ENCODE data around the gene NEUROD4.

Gene NEUROD4, protein sequence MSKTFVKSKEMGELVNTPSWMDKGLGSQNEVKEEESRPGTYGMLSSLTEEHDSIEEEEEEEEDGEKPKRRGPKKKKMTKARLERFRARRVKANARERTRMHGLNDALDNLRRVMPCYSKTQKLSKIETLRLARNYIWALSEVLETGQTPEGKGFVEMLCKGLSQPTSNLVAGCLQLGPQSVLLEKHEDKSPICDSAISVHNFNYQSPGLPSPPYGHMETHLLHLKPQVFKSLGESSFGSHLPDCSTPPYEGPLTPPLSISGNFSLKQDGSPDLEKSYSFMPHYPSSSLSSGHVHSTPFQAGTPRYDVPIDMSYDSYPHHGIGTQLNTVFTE

GRCh38 chr12:55019784-55020183 lies at the start of gene NEUROD4:
NEUROD4 (plus strand) TSS chr12:55019974; CDS start chr12:55026440, 6,466 bp downstream.
- TF ChIP-seq GATA2 (IDR thresholded peaks at IDR 0.05; ENCODE audit: low read depth, low read length) = no peak
- no peak for TF ChIP-seq GATA3 (IDR thresholded peaks at IDR 0.05; ENCODE audit: low read depth, low read length)

- TF ChIP-seq GATA2 (IDR thresholded peaks at IDR 0.05; ENCODE audit: low read depth, low read length) (no peak), GATA3 (IDR thresholded peaks at IDR 0.05; ENCODE audit: low read depth, low read length) (no peak)
These were observed 49.0 kb upstream of the NEUROD4 start for GRCh38 chr12:54970741-54971140.

- TF ChIP-seq GATA2 (IDR thresholded peaks at IDR 0.05; ENCODE audit: low read depth, low read length) = no peak
- TF ChIP-seq GATA3 (IDR thresholded peaks at IDR 0.05; ENCODE audit: low read depth, low read length) = no peak
These were observed 46.2 kb upstream of the NEUROD4 start for GRCh38 chr12:54973556-54973955.

- TF ChIP-seq GATA2 (IDR thresholded peaks at IDR 0.05; ENCODE audit: low read depth, low read length) (no peak), GATA3 (IDR thresholded peaks at IDR 0.05; ENCODE audit: low read depth, low read length) (no peak)
These were observed 45.5 kb upstream of the NEUROD4 start for GRCh38 chr12:54974279-54974678.

DNA sequence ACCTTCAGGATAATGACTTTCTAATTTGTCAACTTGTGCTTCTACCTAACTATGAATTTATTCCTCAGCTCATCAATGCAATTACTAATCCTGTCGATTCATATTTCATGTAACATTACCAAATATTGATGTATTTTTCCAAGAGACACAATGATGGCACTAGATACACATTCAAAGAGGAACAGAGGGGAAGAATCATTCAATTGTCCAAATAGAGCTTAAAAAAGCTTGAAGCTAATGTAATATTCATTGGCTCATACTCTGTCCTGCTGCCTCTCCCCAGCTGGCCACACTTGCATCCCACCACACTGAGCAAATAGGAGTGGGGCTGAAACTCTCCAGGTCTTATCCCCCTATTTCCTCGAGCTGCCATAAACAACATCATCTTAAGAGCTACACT lies 44.5 kb upstream of the NEUROD4 start:
- TF ChIP-seq GATA2 (IDR thresholded peaks at IDR 0.05; ENCODE audit: low read depth, low read length) (no peak), GATA3 (IDR thresholded peaks at IDR 0.05; ENCODE audit: low read depth, low read length) (no peak)

- no peak for TF ChIP-seq GATA2 (IDR thresholded peaks at IDR 0.05; ENCODE audit: low read depth, low read length)
- no peak for TF ChIP-seq GATA3 (IDR thresholded peaks at IDR 0.05; ENCODE audit: low read depth, low read length)
These were observed 43.9 kb upstream of the NEUROD4 start for GRCh38 chr12:54975875-54976274.

DNA sequence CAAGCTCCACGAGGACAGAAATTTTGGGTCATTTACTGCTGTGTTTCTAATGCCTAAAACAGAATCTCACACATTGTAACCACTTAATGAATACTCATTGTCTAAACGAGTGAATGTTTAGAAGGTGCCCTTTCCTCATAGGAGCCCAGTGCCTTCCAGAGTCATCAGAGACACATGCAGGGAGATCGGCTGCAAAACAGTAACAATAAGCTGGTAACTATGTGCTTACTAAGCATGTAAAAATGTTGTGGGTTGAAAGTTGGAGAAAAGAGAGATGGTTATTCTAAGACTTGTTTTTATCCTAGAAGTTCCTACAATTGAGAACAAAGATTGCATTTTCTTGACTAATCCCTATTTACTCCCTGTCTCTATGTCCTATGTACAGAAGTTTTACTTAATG lies 42.6 kb upstream of the NEUROD4 start:
- TF ChIP-seq GATA2 (IDR thresholded peaks at IDR 0.05; ENCODE audit: low read depth, low read length) (no peak), GATA3 (IDR thresholded peaks at IDR 0.05; ENCODE audit: low read depth, low read length) (no peak)

DNA sequence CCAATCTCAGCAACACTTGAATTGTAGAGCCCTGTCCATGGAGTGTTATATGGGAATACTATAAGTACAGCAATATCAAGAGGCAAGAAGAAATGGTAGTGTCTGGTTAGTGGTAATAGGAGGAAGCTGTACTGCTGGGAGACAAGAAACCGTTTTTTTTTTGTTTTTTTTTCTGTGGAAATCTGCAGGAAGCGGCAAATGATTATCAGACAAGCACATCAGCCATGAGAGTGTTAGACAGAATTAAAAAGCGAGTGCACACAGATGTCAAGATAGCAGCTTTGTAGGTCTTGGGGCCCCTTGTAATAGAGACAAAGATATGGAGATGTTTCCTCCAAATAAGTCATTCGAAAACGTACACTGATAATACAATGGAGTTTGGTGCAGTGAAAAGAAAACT lies 41.9 kb upstream of the NEUROD4 start:
- no peak for TF ChIP-seq GATA2 (IDR thresholded peaks at IDR 0.05; ENCODE audit: low read depth, low read length)

GRCh38 chr12:54980341-54980740 lies 39.4 kb upstream of the NEUROD4 start:
- TF ChIP-seq GATA2 (IDR thresholded peaks at IDR 0.05; ENCODE audit: low read depth, low read length) (no peak), GATA3 (IDR thresholded peaks at IDR 0.05; ENCODE audit: low read depth, low read length) (no peak)

- no peak for TF ChIP-seq GATA3 (IDR thresholded peaks at IDR 0.05; ENCODE audit: low read depth, low read length)
- no peak for TF ChIP-seq GATA2 (IDR thresholded peaks at IDR 0.05; ENCODE audit: low read depth, low read length)
These were observed 38.0 kb upstream of the NEUROD4 start for GRCh38 chr12:54981796-54982195.

- TF ChIP-seq GATA3 (IDR thresholded peaks at IDR 0.05; ENCODE audit: low read depth, low read length) (no peak), GATA2 (IDR thresholded peaks at IDR 0.05; ENCODE audit: low read depth, low read length) (no peak)
These were observed 36.2 kb upstream of the NEUROD4 start for GRCh38 chr12:54983536-54984101.

GRCh38 chr12:54984658-54985376 lies 35.0 kb upstream of the NEUROD4 start, which contains the start of gene TESPA1:
TESPA1 (minus strand) TSS chr12:54984762; CDS start chr12:54974562, 10,200 bp downstream.
- TF ChIP-seq GATA2 (IDR thresholded peaks at IDR 0.05; ENCODE audit: low read depth, low read length) (no peak), GATA3 (IDR thresholded peaks at IDR 0.05; ENCODE audit: low read depth, low read length) (no peak)

DNA sequence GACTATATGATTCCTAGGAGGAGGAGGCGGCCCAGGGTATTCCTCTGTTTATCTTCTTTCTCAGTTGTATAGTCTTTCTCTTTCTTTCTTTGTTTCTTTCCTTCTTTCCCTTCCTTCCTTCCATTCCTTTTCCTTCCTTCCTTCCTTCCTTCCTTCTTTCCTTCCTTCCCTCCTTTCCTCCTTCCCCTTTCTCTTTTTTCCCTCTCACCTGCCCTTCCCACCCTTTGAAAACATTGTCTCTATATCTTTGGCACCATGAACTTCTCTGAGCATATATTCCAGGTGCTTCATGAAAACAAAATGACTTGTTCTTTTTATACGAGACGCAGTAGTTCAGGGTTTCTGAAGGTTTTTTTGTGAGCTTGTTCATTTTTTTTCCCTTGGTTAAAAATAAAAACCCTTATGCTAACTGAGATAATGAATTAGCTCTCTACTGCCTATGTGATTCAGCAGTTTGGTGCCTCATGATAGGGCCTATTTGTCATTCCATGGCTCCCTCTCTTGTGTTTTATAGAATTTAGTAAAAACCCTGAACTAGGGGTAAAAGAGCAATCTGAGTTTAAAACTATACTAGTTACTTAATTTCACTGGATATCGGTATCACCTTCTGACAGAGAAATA lies 32.1 kb upstream of the NEUROD4 start:
- no peak for TF ChIP-seq GATA3 (IDR thresholded peaks at IDR 0.05; ENCODE audit: low read depth, low read length)
- TF ChIP-seq GATA2 (IDR thresholded peaks at IDR 0.05; ENCODE audit: low read depth, low read length) = no peak

DNA sequence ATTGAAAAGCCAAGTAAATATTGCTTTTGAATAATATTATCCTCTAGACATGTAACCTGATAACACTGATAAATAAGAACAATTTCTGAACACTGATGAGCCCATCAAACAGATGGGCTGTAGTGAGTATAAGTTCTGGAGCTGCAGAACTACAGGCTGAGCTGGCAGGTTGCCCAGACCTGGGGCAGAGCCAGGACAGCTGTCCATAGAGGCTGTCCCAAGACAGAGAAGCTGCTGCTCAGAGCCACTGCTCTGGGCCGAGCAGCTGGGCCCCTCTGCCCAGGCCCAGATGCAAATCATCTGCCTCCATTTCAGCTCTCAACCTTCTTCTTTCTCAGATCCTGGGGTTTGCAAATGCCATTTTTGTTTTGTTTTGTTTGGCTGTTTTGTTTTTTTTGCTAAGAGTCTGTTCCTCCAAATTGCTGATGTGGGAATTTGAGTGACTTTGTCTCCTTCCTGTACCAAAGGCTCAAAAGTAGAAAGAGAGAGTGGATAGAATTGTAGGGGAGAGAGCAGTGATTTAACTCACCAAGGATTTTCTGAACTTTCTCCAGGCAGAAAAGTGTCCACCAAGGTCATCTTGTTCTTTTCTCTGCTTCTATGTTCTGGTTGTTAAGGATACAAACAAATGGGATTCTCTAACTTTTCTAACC lies 31.2 kb upstream of the NEUROD4 start:
- TF ChIP-seq GATA3 (IDR thresholded peaks at IDR 0.05; ENCODE audit: low read depth, low read length) (no peak), GATA2 (IDR thresholded peaks at IDR 0.05; ENCODE audit: low read depth, low read length) (no peak)
